GM19452 (cell line): Measurements from ENCODE around the gene POLR3A.

Source experiments
- ATAC-seq: cut with Tn5 transposase; IDR thresholded peaks from one replicate; pipeline ENCODE4 v1.9.1; 2021; ENCODE audit not compliant: unreplicated experiment

POLR3A gene

DNA sequence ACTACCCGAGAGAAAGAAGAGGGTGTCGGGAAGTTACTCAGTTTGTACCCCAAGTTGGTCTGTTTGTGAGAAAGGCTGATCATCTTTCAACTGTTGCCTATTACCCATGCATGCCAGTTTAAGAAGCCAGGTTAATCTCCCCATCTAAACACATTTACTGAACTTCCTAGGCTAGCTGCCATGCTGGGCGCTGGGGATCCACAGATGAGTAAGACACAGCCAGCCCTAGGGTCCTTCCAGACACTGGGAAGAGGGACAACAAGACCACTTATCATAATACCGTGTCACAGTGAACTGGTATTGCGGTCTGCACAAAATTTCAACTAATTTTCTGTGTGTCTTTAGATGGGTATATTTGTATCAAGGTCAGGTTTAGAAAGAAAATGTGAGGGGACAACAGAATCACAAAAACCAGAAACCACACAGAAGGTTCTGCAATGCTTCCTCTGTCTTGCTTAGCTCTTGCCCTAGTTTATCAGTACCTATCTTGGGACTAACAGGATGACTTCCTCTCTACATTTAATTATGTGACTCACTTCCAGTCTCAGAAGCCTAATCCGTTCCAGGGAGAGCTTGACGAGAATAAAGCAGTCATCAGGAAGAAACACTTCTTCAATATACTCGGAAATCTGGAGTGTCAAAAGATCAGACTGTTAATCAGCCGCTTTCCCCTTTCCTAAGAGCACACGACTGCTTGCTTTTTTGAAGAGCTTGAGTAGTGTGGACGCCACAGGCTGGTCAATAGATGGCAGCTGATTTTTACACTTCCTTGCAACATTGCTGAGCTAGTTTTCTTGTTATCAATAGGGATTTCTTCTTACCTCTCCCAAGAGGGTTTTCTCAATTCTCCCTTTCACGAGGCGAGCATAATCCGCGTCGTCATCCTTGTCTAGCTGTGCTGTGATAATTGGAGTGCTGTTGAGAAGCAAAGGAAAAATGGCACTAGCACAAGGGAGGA, 45.7 kb downstream of the POLR3A start:
- no peak for ATAC-seq

DNA sequence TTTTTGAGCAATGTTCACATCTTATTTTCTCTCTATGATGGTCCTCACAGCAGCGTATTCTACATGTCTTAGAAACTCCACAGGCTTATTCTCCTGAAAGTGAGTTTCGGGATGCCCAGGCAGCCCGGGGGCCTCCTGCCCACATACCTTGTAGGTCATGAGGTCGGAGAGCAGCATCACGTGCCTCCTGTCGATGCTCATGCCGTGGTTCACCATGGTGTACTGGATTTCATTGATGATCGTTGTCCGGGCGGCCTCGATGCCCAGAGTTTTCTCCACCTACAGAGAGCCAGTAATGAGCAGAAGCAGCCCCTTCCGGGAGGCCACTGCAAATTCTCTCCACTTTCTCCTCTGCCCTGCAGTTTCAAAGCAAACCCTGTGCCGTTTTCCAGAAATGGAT, 48.0 kb downstream of the POLR3A start:
- ATAC-seq = no peak

DNA sequence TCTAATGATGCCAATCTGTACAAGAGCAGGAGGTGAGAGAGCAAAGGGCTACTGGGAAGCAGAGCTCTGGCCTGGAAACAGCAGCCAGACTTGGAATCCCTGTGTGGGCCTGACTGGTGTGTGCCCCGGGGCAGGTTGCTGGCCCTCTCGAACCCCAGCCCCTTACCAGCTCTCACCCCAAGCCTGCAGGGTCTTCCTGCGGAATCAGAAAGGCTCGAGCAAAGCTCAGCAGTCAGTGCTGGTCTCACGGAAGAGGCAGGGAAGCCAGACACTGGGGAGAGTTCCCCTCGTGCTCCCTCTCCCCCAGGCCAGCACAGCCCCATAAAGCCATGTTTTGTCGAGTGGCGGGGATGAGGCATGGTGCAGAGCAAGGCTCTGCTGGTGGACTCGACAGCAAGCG, 50.1 kb downstream of the POLR3A start:
- ATAC-seq = no peak

DNA sequence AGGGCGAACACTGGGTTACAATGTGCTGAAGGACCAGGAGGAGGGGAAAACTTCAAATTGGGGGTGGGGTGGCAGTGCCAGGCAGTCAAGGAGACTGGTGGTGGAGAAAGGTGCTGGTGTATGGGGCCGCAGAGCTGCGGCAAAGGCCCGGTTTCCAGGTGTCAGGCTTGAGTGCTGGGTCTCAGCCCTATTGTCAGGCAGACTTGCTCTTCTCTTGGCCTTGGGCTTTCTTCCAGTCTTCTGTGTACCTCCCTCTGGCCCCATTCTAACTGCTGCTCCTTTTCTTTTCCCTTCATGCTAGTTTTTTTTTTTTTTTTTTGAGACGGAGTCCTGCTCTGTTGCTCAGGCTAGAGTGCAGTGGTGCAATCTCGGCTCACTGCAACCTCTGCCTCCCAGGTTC, 51.0 kb downstream of the POLR3A start:
- ATAC-seq = no peak

DNA sequence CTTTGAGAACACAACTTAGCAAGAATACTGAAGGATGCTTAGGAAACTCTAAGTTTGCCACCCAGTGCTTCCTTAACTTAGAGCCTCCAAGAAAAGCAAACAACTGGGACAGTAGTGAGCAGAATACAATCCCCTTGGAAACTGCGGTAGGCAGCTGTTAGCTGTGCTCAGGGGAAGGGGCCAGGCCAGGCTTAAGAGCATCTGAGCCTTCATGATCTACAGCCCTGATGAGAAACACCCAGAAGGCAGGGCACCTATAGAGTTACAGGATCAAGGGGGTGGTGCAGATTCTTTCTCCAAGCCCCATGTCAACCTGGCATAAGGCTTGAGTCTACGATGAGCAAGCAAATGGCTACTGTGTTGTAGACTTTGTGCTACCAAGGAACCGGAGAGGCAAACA, 51.4 kb downstream of the POLR3A start:
- no peak for ATAC-seq

DNA sequence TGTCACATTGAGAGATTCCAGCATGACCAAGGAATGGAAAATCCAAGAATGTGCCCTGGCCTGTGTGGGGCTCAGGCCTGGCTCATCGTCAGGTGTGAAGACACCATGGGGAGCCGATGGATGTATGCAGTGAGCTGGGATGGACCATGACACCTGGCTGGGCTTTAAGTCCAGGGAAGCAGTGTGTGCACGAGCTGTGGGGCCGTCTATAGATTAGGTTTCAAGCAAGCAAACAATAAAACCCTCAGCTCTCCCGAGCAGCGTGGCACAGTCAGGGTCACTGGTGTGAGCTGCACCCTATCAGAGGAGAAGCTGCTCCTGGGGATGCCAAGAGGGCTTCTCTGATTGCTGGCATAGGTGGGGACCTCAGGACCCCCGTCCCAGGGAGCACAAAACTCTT, 52.3 kb downstream of the POLR3A start:
- ATAC-seq = no peak

DNA sequence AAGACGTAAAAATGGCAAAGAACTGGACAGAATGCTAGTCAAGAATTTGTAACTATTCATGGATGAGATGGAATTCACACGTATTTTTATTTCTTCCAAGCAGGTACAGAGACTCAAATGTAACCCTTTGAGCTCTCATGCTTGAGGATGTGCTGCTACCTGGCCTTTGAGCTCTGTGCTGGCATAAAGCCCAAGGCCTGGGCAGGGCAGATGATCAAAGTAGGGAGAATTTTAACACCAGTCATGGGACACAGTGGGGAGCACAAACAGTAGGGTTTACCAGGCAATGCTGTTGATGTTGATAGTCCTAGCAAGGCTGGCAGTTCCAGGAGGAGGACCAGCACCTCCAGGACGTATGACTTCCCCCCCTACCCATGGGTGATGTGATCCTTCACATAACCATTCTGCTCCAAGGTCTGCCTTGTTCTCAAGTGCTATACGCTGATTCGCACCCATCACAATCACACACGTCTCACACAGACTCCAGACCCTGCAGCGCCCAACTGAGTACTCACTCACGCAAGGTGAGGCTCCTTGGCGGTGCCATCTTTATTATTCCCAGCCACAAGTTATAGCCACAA, 54.1 kb downstream of the POLR3A start:
- ATAC-seq = no peak

DNA sequence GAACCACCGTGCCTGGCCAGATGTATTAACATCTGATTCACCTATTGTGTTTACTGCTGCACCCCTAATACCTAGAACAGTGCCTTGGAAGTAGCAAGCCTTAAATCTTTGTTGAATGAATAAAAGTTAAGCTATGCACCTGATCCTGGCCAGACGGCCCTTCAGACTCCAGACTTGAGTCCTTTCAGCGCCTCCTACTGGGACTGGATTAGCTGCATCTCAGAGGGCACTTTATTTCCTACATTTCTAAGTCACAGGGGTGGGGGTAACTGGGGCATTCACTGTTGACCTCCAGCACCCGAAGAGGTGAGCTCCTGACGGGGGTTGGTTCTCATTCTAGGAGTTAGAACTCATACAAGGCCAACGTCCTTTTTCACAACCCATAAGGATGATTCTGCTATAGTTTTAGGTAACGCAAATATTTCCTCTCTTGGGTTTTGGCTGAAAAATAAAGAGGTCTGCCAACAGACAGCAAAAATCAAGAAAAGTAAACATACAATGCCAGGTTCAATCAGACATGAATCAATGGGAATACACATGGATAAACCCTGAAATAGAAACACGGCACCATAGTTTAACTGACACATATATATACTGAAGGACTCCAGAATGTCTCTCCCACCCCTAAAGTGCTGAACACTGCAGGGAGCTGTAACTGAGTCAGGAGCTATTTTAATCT, 54.8 kb downstream of the POLR3A start:
- no peak for ATAC-seq

DNA sequence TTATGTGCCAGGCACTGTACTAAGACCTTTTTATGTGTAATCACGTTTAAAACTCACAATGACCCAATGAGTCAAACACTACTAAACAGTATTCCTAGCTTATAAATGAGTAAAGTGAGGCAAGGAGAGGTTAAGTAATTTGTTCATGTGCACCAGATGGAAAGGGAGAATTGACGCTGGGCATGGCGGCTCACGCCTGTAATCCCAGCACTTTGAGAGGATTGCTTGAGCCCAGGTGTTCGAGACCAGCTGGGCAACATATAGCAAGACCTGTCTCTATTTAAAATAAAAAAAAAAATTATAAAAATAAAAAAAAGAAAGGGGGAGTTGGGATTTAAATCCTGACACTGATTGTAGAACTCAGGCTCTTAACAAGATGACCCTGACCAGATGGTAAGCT, 56.0 kb downstream of the POLR3A start:
- no peak for ATAC-seq

DNA sequence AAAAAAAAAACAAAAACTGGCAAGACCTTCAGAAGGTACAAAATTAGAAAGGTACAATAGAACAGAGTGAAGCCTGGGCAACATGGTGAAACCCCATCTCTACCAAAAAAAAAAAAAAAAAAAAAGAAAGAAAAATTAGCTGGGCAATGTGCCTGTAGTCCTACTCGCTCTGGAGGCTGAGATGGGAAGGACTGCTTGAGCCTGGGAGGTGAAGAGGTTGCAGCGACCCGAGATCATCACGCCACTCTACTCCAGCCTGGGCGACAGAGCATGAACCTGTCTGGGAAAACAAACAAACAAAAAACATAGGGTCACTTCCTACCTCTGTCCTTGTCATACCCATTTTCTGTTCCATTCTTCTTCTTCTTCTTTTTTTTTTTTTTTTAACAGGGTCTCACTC, 57.2 kb downstream of the POLR3A start:
- no peak for ATAC-seq

DNA sequence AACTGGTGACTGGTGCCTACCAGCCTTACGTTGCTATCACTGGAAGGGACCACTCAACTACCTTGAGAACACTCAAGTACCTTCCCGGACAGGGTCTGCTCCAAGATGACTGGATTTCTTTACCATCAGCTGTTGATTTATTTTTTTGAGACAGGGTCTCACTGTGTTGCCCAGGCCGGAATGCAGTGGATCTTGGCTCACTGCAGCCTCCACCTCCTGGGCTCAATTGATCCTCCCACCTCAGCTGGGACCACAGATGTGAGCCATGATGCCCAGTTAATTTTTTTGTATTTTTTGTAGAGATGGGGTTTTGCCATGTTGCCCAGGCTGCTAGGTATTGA, 57.5 kb downstream of the POLR3A start:
- ATAC-seq = no peak

DNA sequence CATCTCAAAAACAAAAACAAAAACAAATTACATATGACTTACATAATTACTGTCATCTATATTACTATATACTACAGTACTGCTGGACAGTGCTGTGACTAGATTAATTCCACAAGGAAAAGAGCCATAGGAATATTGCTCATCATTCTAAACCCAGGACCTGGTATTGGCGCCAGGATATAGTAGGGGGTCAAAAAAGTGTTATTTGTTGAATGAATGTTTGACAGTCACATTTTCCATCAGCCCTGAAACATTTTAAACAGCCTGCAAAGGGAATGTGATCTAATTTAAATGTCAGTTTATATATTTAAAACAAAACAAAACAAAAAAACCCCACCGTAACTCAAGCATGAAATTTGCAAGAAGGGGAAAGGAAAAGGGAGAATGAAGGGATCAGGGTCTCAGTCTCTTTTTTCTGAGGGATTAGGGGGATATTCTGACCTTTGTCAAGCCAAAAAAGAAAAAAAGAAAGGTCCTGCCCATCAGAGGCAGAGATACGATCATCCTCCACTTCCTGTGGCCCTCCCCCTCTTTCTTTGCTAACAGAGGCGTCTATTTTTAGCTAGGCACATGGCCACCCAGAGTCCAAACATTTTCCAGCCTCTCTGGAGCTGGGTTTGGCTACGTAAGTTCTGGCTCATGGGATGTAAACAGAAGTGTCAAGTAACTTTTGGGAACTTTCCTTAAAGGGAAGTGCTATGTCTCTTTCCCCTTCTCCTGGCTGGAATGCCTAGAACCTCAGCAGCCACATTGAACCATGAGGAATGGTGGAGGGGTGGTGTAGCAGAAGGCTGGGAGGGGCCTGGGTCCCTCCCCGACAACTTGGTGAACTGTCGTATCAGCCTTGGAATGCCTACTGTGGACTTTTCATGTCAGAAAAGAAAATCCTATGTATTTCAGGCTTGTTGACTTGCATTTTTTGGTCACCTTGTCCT, 58.2 kb downstream of the POLR3A start:
- no peak for ATAC-seq

DNA sequence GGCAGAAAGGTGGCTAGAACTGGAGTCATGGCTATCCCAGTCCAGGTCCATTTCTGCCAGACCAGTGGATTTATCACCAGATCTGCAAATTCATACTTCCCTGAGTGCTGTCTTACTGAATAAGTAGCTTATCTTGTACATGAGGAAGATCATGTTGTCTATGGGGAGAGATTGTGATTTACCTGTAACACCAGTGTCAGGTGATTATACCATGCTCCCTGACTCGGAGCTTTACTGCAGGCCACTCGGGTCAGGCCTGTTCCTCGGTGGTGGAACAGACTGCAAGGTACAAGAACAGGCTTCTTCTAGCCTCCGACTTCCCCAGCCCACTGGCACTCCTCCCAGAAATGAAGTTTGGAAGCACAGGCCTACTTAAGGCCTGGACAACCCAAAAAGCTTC, 60.2 kb downstream of the POLR3A start:
- ATAC-seq = no peak

DNA sequence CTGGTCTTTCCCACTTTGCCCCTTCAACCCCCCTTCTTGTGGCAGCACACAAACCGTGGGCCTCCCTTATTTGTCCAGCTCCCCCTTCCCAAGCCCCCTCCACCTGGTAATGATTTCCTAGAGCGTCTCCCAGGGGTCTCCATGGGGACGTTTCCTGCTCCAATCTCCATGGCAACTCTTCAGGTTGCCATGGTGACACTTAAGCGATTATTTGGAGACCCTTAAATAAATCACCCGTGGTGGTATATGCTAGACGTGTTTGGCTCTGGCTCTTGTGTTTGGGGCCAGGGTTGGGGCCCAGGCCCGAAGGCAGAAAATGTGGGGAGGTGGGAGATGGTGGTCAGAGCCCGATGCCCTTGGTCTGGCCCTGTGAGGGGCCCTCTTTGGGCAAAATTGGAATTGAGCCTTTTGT, 61.7 kb downstream of the POLR3A start:
- ATAC-seq = no peak

DNA sequence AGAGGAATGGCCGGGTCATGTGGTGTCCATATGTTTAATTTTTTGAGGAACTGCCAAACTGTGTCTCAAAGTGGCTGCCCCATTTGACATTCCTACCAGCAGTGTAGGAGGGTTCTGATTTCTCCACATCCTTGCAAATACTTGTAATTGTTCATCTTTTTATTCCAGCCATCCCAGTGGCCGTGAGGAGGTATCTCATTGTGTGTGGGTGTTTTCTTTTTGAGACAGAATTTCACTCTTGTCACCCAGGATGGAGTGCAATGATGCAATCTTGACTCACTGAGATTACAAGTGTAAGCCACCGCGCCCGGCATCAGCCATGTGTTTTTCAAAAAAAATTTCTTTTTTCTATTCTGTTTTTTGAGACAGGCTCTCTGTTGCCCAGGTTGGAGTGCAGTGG, 64.0 kb downstream of the POLR3A start:
- no peak for ATAC-seq

DNA sequence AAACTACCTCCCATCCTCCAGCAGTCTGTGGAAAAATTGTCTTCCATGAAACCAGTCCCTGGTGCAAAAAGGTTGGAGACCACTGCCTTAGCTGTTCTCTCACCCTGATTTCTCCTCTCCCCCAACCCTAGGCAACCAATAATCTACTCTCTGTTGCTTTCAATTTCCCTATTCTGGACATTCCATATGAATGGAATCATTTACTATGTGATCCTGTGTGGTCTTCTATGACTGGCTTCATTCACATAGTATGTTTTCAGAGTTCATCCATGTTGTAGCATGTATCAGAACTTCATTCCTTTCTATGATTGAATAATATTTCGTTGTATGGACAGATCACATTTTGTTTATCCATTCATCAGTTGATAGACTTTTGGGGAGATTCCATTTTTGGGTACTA, 64.5 kb downstream of the POLR3A start:
- no peak for ATAC-seq

DNA sequence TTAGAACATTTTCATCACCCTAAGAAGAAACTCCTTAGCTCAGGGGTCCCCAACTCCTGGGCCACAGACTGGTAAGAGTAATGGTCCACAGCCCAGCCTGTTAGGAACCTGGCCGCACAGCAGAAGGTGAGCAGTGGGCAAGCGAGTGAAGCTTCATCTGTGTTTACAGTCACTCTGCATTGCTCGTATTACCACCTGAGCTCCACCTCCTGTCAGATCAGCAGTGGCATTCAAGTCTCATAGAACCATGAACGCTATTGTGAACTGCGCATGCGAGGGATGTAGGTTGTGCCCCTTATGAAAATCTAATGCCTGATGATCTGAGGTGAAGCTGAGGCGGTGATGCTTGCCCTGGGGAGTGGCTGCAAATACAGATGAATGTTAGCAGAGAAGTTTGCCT, 65.4 kb downstream of the POLR3A start:
- ATAC-seq = no peak

DNA sequence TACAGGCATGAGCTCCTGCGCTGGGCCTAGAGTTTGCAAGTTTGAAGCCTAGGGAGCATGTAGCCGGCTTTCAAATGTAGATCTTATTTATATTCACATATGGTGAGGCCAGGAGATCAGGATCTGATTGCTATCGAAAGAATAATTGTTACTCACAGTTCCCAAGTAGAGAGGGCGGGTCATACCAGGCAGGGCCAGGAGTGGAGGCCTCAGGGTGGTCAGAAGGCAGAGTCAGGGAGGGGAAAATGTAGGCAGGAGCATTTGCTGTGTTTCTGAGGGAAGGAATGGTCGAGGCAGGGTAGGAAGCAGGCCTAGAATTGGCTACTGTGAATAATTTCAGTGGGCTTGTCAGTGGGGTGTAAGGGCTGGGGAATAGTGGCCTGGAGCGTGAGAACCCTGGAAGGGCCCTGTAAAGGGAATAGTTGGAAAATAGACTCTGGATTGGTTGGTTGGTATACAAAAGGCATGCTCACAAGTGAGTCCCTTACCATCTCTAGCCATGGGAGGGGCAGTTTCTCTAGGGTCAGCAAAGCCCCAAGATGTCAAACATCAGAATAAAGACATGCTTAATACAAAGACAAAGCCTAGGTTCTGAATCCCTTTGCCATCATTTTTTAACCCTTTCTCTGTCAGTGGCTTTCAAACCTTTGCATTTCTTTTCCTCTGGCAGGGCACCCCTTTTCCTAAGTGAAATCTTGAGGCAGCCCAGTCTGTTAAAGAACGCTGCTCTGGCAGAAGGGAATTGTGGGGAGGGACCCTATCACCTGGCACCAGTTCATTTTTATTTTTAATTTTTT, 66.8 kb downstream of the POLR3A start:
- ATAC-seq = no peak

DNA sequence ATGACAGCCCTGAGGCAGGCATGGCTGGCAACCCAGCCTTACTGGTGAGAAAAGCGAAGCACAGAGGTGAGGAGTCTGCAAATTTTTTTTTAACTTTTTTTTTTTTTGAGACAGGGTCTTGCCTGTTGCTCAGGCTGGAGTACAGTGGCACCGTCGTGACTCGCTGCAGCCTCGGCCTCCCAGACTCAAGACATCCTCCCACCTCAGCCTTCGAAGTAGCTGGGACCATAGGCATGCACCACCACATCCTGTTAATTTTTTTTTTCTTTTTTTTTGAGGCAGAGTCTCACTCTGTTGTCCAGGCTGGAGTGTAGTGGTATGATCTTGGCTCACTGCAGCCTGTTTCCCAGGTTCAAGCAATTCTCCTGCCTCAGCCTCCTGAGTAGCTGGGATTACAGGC, 67.6 kb downstream of the POLR3A start:
- no peak for ATAC-seq

DNA sequence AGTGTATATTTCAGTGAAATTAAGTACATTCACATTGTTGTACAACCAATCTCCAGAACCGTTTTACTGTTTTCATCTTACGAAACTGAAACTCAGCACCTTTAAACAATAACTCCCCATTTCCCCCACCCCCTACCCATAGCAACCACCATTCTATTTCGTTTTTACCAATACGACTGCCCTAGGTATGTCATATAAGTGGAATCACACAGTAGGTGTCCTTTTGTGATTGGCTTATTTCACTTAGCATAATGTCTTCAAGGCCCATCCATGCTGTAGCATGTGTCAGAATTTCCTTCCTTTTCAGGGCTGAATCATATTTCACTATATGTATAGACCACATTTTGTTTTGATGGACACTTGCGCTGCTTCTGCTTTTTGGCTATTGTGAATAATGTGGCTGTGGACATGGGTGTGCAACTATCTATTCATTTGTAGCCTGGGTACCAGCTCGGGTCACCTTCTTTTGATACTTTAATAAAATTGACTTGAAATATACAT, 68.4 kb downstream of the POLR3A start:
- ATAC-seq = no peak
